ENCODE results near the gene RPS15. TPM values are rescaled to one million over a fixed set of nuclear protein-coding genes. Genes with fewer than 3 reads are reported as not detected.

The RPS15 gene
- total and polyA plus RNA-seq, 10 of the 15 experiments (the other 5 are each of a cell fraction or from before 2014, with no cell fraction given) = 559 to 3,158 (median 1,413) TPM

- in situ Hi-C loops (cut with MboI) = no loop called here
- Histone ChIP-seq H2AFZ (ENCODE audit: control insufficient read depth, low read depth, low read length) (no peak overlapping the region), H3K4me3 (no peak overlapping the region), H3K4me2 (ENCODE audit: control insufficient read depth, insufficient read depth) (no peak overlapping the region), H3K27ac (ENCODE audit: control insufficient read depth, insufficient read depth) (no peak overlapping the region), H3K79me2 (ENCODE audit: control insufficient read depth, insufficient read depth, low read length) (peaks cover 14% of the 10 kb centered on the region), H3K27me3 (replicated peaks in 1 of 2; ENCODE audit: control insufficient read depth in 2 of 2, insufficient read depth in 2 of 2, low read length in 1 of 2) (no peaks in the 10 kb centered on the region), H3K9me3 (replicated peaks; ENCODE audit: control insufficient read depth, insufficient read depth, low read length) (no peaks in the 10 kb centered on the region), H4K20me1 (ENCODE audit: control insufficient read depth, insufficient read depth) (no peaks in the 10 kb centered on the region; the same call in 1 of the 2 replicates), H3K9ac (ENCODE audit: control insufficient read depth, insufficient read depth, low read length) (no peak overlapping the region), H3K4me1 (ENCODE audit: control insufficient read depth, insufficient read depth, low read length) (no peaks in the 10 kb centered on the region), H3K36me3 (ENCODE audit: control insufficient read depth in 2 of 2, insufficient read depth in 2 of 2, low read length in 1 of 2) (peaks cover 26 to 57% of the 10 kb centered on the region in 2 experiments; a peak in 3 of 4 replicates)
- no peak for ATAC-seq
- 88% methylated on average over 21 of the region's 22 CpGs for WGBS (ENCODE audit: insufficient coverage, insufficient replicate concordance, low lambda C conversion rate, missing lambda C conversion rate)
- no peak for FAIRE-seq
- TF ChIP-seq IRF4 (IDR thresholded peaks at IDR 0.05; ENCODE audit: low read depth, low read length) (no peak), TCF3 (IDR thresholded peaks at IDR 0.05; ENCODE audit: borderline replicate concordance, insufficient read depth, low read depth, low read length) (no peak), EP300 (IDR thresholded peaks at IDR 0.05; ENCODE audit: borderline replicate concordance in 1 of 2, control insufficient read depth in 1 of 2, low read depth in 2 of 2, low read length in 2 of 2) (no peak), HDAC2 (IDR thresholded peaks at IDR 0.05) (no peak), HCFC1 (IDR thresholded peaks at IDR 0.05; ENCODE audit: low read length) (no peak)
- ChIA-PET POLR2A (no interaction called here), RAD21 (ENCODE audit: unreplicated experiment) (no interaction called here), CTCF (no interaction called here), SMC1A (ENCODE audit: uncharacterized antibody, unreplicated experiment) (no interaction called here)
- intact Hi-C loops (cut with micrococcal nuclease; ENCODE audit: unreplicated experiment) = no loop called here
- no TSS peak for BruUV-seq (replicated peaks)
- DNase-seq (ENCODE audit: low read depth, low spot score) = no peak
Measured at GRCh38 chr19:1421958-1422305, 16.3 kb upstream of the RPS15 start.

- Histone ChIP-seq H3K27ac (ENCODE audit: control insufficient read depth, insufficient read depth) (no peak overlapping the region), H3K4me1 (ENCODE audit: control insufficient read depth, insufficient read depth, low read length) (no peaks in the 10 kb centered on the region), H3K4me3 (no peak overlapping the region), H3K4me2 (ENCODE audit: control insufficient read depth, insufficient read depth) (no peak overlapping the region), H3K36me3 (ENCODE audit: control insufficient read depth in 2 of 2, insufficient read depth in 2 of 2, low read length in 1 of 2) (peaks cover 23 to 59% of the 10 kb centered on the region in 2 experiments; a peak in 3 of 4 replicates), H2AFZ (ENCODE audit: control insufficient read depth, low read depth, low read length) (no peak overlapping the region), H4K20me1 (ENCODE audit: control insufficient read depth, insufficient read depth) (no peaks in the 10 kb centered on the region), H3K27me3 (replicated peaks in 1 of 2; ENCODE audit: control insufficient read depth in 2 of 2, insufficient read depth in 2 of 2, low read length in 1 of 2) (no peaks in the 10 kb centered on the region), H3K9ac (ENCODE audit: control insufficient read depth, insufficient read depth, low read length) (no peak overlapping the region), H3K9me3 (replicated peaks; ENCODE audit: control insufficient read depth, insufficient read depth, low read length) (no peaks in the 10 kb centered on the region), H3K79me2 (ENCODE audit: control insufficient read depth, insufficient read depth, low read length) (peaks cover 9% of the 10 kb centered on the region)
- BruUV-seq (replicated peaks) = no TSS peak
- ATAC-seq (no peak), DNase-seq (ENCODE audit: low read depth, low spot score) (no peak), FAIRE-seq (no peak)
- in situ Hi-C loops (cut with MboI) (no loop called here), intact Hi-C loops (cut with micrococcal nuclease; ENCODE audit: unreplicated experiment) (no loop called here)
- TF ChIP-seq SP1 (IDR thresholded peaks at IDR 0.05; ENCODE audit: low read depth, low read length) = no peak
- TF ChIP-seq USF2 (IDR thresholded peaks at IDR 0.05; ENCODE audit: borderline replicate concordance, low read depth, low read length) = no peak
- no peak for TF ChIP-seq NR2F1 (conservative IDR thresholded peaks at IDR 0.05)
- no peak for TF ChIP-seq HCFC1 (IDR thresholded peaks at IDR 0.05; ENCODE audit: low read length)
- TF ChIP-seq CBFB (IDR thresholded peaks at IDR 0.05; ENCODE audit: low read depth) = no peak
- no peak for TF ChIP-seq NRF1 (conservative IDR thresholded peaks at IDR 0.05; ENCODE audit: low read depth, low read length)
- no peak for TF ChIP-seq SPI1 (IDR thresholded peaks at IDR 0.05; ENCODE audit: borderline replicate concordance, insufficient read depth, low read depth, low read length)
- no peak for TF ChIP-seq MYC (IDR thresholded peaks at IDR 0.05; ENCODE audit: insufficient read depth, insufficient read length, insufficient replicate concordance, low read length, severe bottlenecking)
- no peak for TF ChIP-seq ESRRA (IDR thresholded peaks at IDR 0.05; ENCODE audit: low read length)
- TF ChIP-seq STAT3 (IDR thresholded peaks at IDR 0.05; ENCODE audit: low read depth, low read length) = no peak
- no peak for TF ChIP-seq MYB (IDR thresholded peaks at IDR 0.05; ENCODE audit: borderline replicate concordance, low read depth, low read length)
- TF ChIP-seq NFXL1 (IDR thresholded peaks at IDR 0.05; ENCODE audit: borderline replicate concordance) = no peak
- TF ChIP-seq SIN3A (IDR thresholded peaks at IDR 0.05; ENCODE audit: low read depth, low read length) = no peak
- TF ChIP-seq RELB (IDR thresholded peaks at IDR 0.05; ENCODE audit: low read depth) = no peak
- TF ChIP-seq HDAC2 (IDR thresholded peaks at IDR 0.05) = no peak
- ChIA-PET POLR2A (no interaction called here), RAD21 (ENCODE audit: unreplicated experiment) (no interaction called here), CTCF (no interaction called here), SMC1A (ENCODE audit: uncharacterized antibody, unreplicated experiment) (no interaction called here)
- 92% methylated on average over 16 of the region's 16 CpGs for WGBS (ENCODE audit: insufficient coverage, insufficient replicate concordance, low lambda C conversion rate, missing lambda C conversion rate)
Measured at GRCh38 chr19:1422360-1422759, 15.8 kb upstream of the RPS15 start.
